CD14-positive monocyte (primary cell): Measurements from ENCODE around the gene UGT1A6. TPM values are rescaled to one million over a fixed set of nuclear protein-coding genes. Genes with fewer than 3 reads are reported as not detected.
A peak's percentile ranks its signal among the peaks of the same experiment; 100 is the strongest.

Source experiments
- DNase-seq, 3 donors: peaks; one replicate each; pipeline ENCODE4 v3.0.0-alpha.2; 2011 to 2022
- H2AFZ ChIP-seq: 2 replicates; pipeline ENCODE4 v1.6.0; 2012; ENCODE audit warnings: mild to moderate bottlenecking, low read depth, low read length, inconsistent platforms; ENCODE audit not compliant: insufficient read depth, poor library complexity, severe bottlenecking
- H3K27ac ChIP-seq, 2 donors: 1 replicate in 1 of 2; 2 replicates in 1 of 2; pipeline ENCODE4 v1.5.1; 2012 to 2013; ENCODE audit warnings: low read length in 2 of 2, control low read depth in 1 of 2, inconsistent platforms in 1 of 2, low read depth in 1 of 2, mild to moderate bottlenecking in 1 of 2
- H3K27me3 ChIP-seq, 2 donors: one replicate each; pipeline versions ENCODE4 v1.6.0 to v1.6.1; 2011 to 2013; ENCODE audit warnings: low read length in 2 of 2; ENCODE audit not compliant: control insufficient read depth in 2 of 2, insufficient read depth in 2 of 2
- H3K36me3 ChIP-seq, 2 donors: replicated peaks in 1 of 2; 1 replicate in 1 of 2; 2 replicates in 1 of 2; pipeline versions ENCODE4 v1.5.1 to v1.6.1; 2012 to 2013; ENCODE audit warnings: low read length in 2 of 2, control low read depth in 1 of 2, inconsistent platforms in 1 of 2, mild to moderate bottlenecking in 1 of 2; ENCODE audit not compliant: insufficient read depth in 2 of 2, control insufficient read depth in 1 of 2
- H3K4me1 ChIP-seq, 2 donors: 1 replicate in 1 of 2; 2 replicates in 1 of 2; pipeline versions ENCODE4 v1.5.1 to v1.6.1; 2012 to 2013; ENCODE audit warnings: low read length in 2 of 2, control low read depth in 1 of 2, inconsistent platforms in 1 of 2, mild to moderate bottlenecking in 1 of 2, moderate library complexity in 1 of 2; ENCODE audit not compliant: insufficient read depth in 2 of 2, control insufficient read depth in 1 of 2
- H3K4me2 ChIP-seq: replicated peaks from 2 replicates; pipeline ENCODE3; 2012; ENCODE audit warnings: low read length, moderate library complexity, mild to moderate bottlenecking; ENCODE audit not compliant: poor library complexity, severe bottlenecking; ENCODE audit errors: extremely low read depth
- H3K4me3 ChIP-seq, 3 experiments: fragments of 200-600 bp in 1 of 3; sonication (generic) in 1 of 3; replicated peaks in 1 of 3; 1 replicate in 2 of 3; 2 replicates in 1 of 3; pipeline ENCODE4 v1.5.1; 2011 to 2013; ENCODE audit warnings: low read length in 3 of 3, mild to moderate bottlenecking in 3 of 3, control low read depth in 2 of 3, low read depth in 2 of 3, inconsistent platforms in 1 of 3, moderate library complexity in 1 of 3
- H3K79me2 ChIP-seq: 2 replicates; pipeline ENCODE4 v1.6.0; 2012; ENCODE audit warnings: mild to moderate bottlenecking, control low read depth, inconsistent platforms, low read length, moderate library complexity; ENCODE audit not compliant: insufficient read depth
- H3K9ac ChIP-seq: 2 replicates; pipeline ENCODE4 v1.6.0; 2017; ENCODE audit warnings: low read length, mild to moderate bottlenecking; ENCODE audit not compliant: insufficient read depth, poor library complexity, severe bottlenecking
- H3K9me3 ChIP-seq, 2 donors: replicated peaks in 1 of 2; 1 replicate in 1 of 2; 2 replicates in 1 of 2; pipeline versions ENCODE4 v1.5.1 to v1.6.1; 2012 to 2013; ENCODE audit warnings: low read length in 2 of 2, control low read depth in 1 of 2; ENCODE audit not compliant: control insufficient read depth in 1 of 2, insufficient read depth in 1 of 2
- H4K20me1 ChIP-seq: 2 replicates; pipeline ENCODE4 v1.6.0; 2012; ENCODE audit warnings: mild to moderate bottlenecking, low read length, control low read depth, moderate library complexity; ENCODE audit not compliant: insufficient read depth
- H3K27ac Mint-ChIP-seq, 7 donors: one replicate each; pipeline ENCODE4 v1.8.0; 2020; ENCODE audit warnings: mild to moderate bottlenecking in 7 of 7, mixed read lengths in 7 of 7, moderate library complexity in 6 of 7, inconsistent platforms in 2 of 7
- H3K27me3 Mint-ChIP-seq, 3 donors: one replicate each; pipeline ENCODE4 v1.8.0; 2021 to 2022; ENCODE audit warnings: low read depth in 3 of 3, mild to moderate bottlenecking in 3 of 3, mixed read lengths in 3 of 3, moderate library complexity in 3 of 3, inconsistent platforms in 1 of 3
- H3K36me3 Mint-ChIP-seq, 2 donors: one replicate each; pipeline ENCODE4 v1.8.0; 2020; ENCODE audit warnings: mixed read lengths in 2 of 2, inconsistent platforms in 1 of 2, mild to moderate bottlenecking in 1 of 2
- H3K4me1 Mint-ChIP-seq: one replicate; pipeline ENCODE4 v1.8.0; 2020; ENCODE audit warnings: mild to moderate bottlenecking, mixed read lengths
- H3K4me3 Mint-ChIP-seq, 2 donors: one replicate each; pipeline ENCODE4 v1.8.0; 2020; ENCODE audit warnings: mild to moderate bottlenecking in 2 of 2, mixed read lengths in 2 of 2, moderate library complexity in 1 of 2
- H3K9me3 Mint-ChIP-seq, 7 donors: one replicate each; pipeline ENCODE4 v1.8.0; 2020 to 2022; ENCODE audit warnings: mixed read lengths in 7 of 7, mild to moderate bottlenecking in 6 of 7, moderate library complexity in 6 of 7, inconsistent platforms in 2 of 7
- CTCF ChIP-seq: fragments of 200-600 bp; IDR thresholded peaks from one replicate; pipeline ENCODE4 v1.8.0; 2022; ENCODE audit warnings: antibody characterized with exemption, mild to moderate bottlenecking
- WGBS: methylation state at CpG from one replicate; pipeline ENCODE4 v1.1.5; 2013; ENCODE audit warnings: missing lambda C conversion rate; ENCODE audit not compliant: insufficient coverage; 5-methylcytosine and 5-hydroxymethylcytosine counted together
- intact Hi-C, 2 donors: fragments of 100-400 bp; cut with micrococcal nuclease; formaldehyde crosslinking; loops; one replicate each; pipeline versions ENCODE4 v1.15.0 to v1.15.1; 2023
- polyA plus RNA-seq, 3 donors: library from polyadenylated mRNA; depleted of rRNA in 1 of 3; unstranded in 2 of 3; stranded (reverse) in 1 of 3; fragments of 300-500 nt in 2 of 3; fragments of >200 nt in 1 of 3; fragmentation: Illumina TruSeq in 2 of 3; gene quantifications; 1 replicate in 2 of 3; 2 replicates in 1 of 3; pipeline ENCODE4 v1.2.3, GENCODE V29; 2012 to 2021

UGT1A6 gene
- polyA plus RNA-seq, 3 donors, result not detected

- Mint-ChIP-seq H3K27ac (no peak overlapping the region), H3K4me1 (no peaks in the 10 kb centered on the region), H3K4me3 (no peak overlapping the region), H3K36me3 (no peaks in the 10 kb centered on the region), H3K9me3 (peaks cover 0 to 3% (median 0%) of the 10 kb centered on the region in 7 donors), H3K27me3 (peaks cover 3 to 4% (median 4%) of the 10 kb centered on the region in 3 donors)
- Histone ChIP-seq H3K4me3 (no peak overlapping the region), H3K79me2 (no peaks in the 10 kb centered on the region), H3K27ac (no peak overlapping the region), H3K36me3 (no peaks in the 10 kb centered on the region), H4K20me1 (no peaks in the 10 kb centered on the region), H3K4me2 (no peak overlapping the region), H3K4me1 (no peaks in the 10 kb centered on the region), H3K9me3 (no peaks in the 10 kb centered on the region), H3K9ac (no peak overlapping the region), H3K27me3 (no peaks in the 10 kb centered on the region), H2AFZ (no peak overlapping the region)
- no CpG with 5 or more reads among the region's 1 CpG for WGBS
- intact Hi-C loops, result no loop called here
- no peak for DNase-seq
- no peak for TF ChIP-seq CTCF
These were observed 14.0 kb downstream of the UGT1A6 start for GRCh38 chr2:233706720-233707119.

- intact Hi-C loops, result no loop called here
- Histone ChIP-seq H3K27me3 (no peaks in the 10 kb centered on the region), H3K4me1 (no peaks in the 10 kb centered on the region), H3K9me3 (no peaks in the 10 kb centered on the region), H3K4me3 (no peak overlapping the region), H3K36me3 (no peaks in the 10 kb centered on the region), H2AFZ (no peak overlapping the region), H4K20me1 (no peaks in the 10 kb centered on the region), H3K27ac (no peak overlapping the region), H3K79me2 (no peaks in the 10 kb centered on the region), H3K4me2 (no peak overlapping the region), H3K9ac (no peak overlapping the region)
- no peaks in the 10 kb centered on the region for H3K4me1 Mint-ChIP-seq
- H3K27ac Mint-ChIP-seq, result peak overlapping the region in 1 of 7 donors; percentile 47
- H3K4me3 Mint-ChIP-seq, result no peak overlapping the region
- 100% methylated on average over 1 of the region's 10 CpGs for WGBS
- H3K9me3 Mint-ChIP-seq, result peaks cover 0 to 2% (median 0%) of the 10 kb centered on the region in 7 donors
- TF ChIP-seq CTCF, result no peak
- H3K36me3 Mint-ChIP-seq, result no peaks in the 10 kb centered on the region
- DNase-seq, result no peak
- H3K27me3 Mint-ChIP-seq, result peaks cover 3 to 6% (median 5%) of the 10 kb centered on the region in 3 donors
These were observed 15.4 kb downstream of the UGT1A6 start for GRCh38 chr2:233707940-233708644.
